GM18858 (cell line): ENCODE data around the gene FGB.

Source experiments
- ATAC-seq: cut with Tn5 transposase; IDR thresholded peaks from one replicate; pipeline ENCODE4 v1.9.1; 2021; ENCODE audit not compliant: unreplicated experiment

Gene FGB

GRCh38 chr4:154617820-154618317, 55.1 kb downstream of the FGB start:
- ATAC-seq: no peak

GRCh38 chr4:154618708-154619315, 56.0 kb downstream of the FGB start:
- peak; percentile 51 for ATAC-seq

- ATAC-seq: no peak
Observed at GRCh38 chr4:154620111-154620510, 57.3 kb downstream of the FGB start.
